GM21381 (cell line): ENCODE measurements around the gene PACS1.

Experiments used
- ATAC-seq: cut with Tn5 transposase; IDR thresholded peaks from one replicate; pipeline ENCODE4 v1.9.1; 2021; ENCODE audit warnings: mild to moderate bottlenecking, moderate library complexity; ENCODE audit not compliant: unreplicated experiment

PACS1 gene

GRCh38 chr11:66218846-66219620, 149.0 kb downstream of the PACS1 start:
- no peak for ATAC-seq

GRCh38 chr11:66219846-66220565, 149.9 kb downstream of the PACS1 start:
- ATAC-seq: no peak

- no peak for ATAC-seq
These were observed 150.5 kb downstream of the PACS1 start for GRCh38 chr11:66220566-66220935.

- no peak for ATAC-seq
These were observed 150.9 kb downstream of the PACS1 start for GRCh38 chr11:66221012-66221411.

GRCh38 chr11:66221726-66222236, 151.7 kb downstream of the PACS1 start:
- ATAC-seq: no peak

GRCh38 chr11:66222358-66223149, 152.5 kb downstream of the PACS1 start:
- peak; percentile 87 for ATAC-seq

GRCh38 chr11:66224226-66224855, 154.3 kb downstream of the PACS1 start:
- ATAC-seq: no peak

GRCh38 chr11:66225066-66225465, 155.0 kb downstream of the PACS1 start:
- no peak for ATAC-seq

GRCh38 chr11:66226101-66226500, 156.0 kb downstream of the PACS1 start:
- no peak for ATAC-seq

GRCh38 chr11:66227700-66228099, 157.6 kb downstream of the PACS1 start:
- no peak for ATAC-seq

GRCh38 chr11:66228521-66228920, 158.4 kb downstream of the PACS1 start:
- no peak for ATAC-seq

- ATAC-seq: no peak
These were observed 160.1 kb downstream of the PACS1 start for GRCh38 chr11:66230156-66230555.

GRCh38 chr11:66230978-66231377, 160.9 kb downstream of the PACS1 start:
- ATAC-seq: no peak

- no peak for ATAC-seq
These were observed 161.5 kb downstream of the PACS1 start for GRCh38 chr11:66231561-66231960.

- no peak for ATAC-seq
These were observed 162.7 kb downstream of the PACS1 start for GRCh38 chr11:66232769-66233168.

GRCh38 chr11:66233301-66233700, 163.2 kb downstream of the PACS1 start:
- ATAC-seq: no peak

GRCh38 chr11:66235141-66235540, 165.1 kb downstream of the PACS1 start:
- ATAC-seq: no peak

GRCh38 chr11:66237867-66238266, 167.8 kb downstream of the PACS1 start:
- no peak for ATAC-seq

- no peak for ATAC-seq
These were observed 168.8 kb downstream of the PACS1 start for GRCh38 chr11:66238786-66239413.

GRCh38 chr11:66239511-66239910, 169.4 kb downstream of the PACS1 start:
- no peak for ATAC-seq
